Heart left ventricle (tissue), 16 donors: ENCODE measurements around the gene ZNF646. TPM values are rescaled to one million over a fixed set of nuclear protein-coding genes. Genes with fewer than 3 reads are reported as not detected.

ENCODE experiments used
- ATAC-seq, 4 donors: fragments of 200-7000 bp; cut with Tn5 transposase; one replicate each; pipeline ENCODE4 v1.9.1; 2020 to 2022; ENCODE audit warnings: moderate library complexity in 4 of 4, mild to moderate bottlenecking in 3 of 4, moderate number of reproducible peaks in 1 of 4
- DNase-seq, 5 donors: peaks; one replicate each; pipeline ENCODE4 v3.0.0-alpha.2; 2020
- H3K27ac ChIP-seq, 12 donors: fragments of 200-600 bp; sonication (generic) in 4 of 12; one replicate each; pipeline versions ENCODE4 v1.5.0 to v1.8.0; 2016 to 2022; ENCODE audit warnings: mild to moderate bottlenecking in 2 of 12
- H3K27me3 ChIP-seq, 9 donors: fragments of 200-600 bp; sonication (generic) in 2 of 9; one replicate each; pipeline versions ENCODE4 v1.5.1 to v1.8.0; 2016 to 2022; ENCODE audit warnings: mild to moderate bottlenecking in 3 of 9
- H3K36me3 ChIP-seq, 9 donors: fragments of 200-600 bp; sonication (generic) in 2 of 9; one replicate each; pipeline versions ENCODE4 v1.5.0 to v1.8.0; 2018 to 2022; ENCODE audit warnings: mild to moderate bottlenecking in 2 of 9
- H3K4me1 ChIP-seq, 12 donors: fragments of 200-600 bp; sonication (generic) in 4 of 12; one replicate each; pipeline versions ENCODE4 v1.5.0 to v1.8.0; 2016 to 2022; ENCODE audit warnings: mild to moderate bottlenecking in 3 of 12
- H3K4me3 ChIP-seq, 12 donors: fragments of 200-600 bp; sonication (generic) in 4 of 12; one replicate each; pipeline versions ENCODE4 v1.5.0 to v1.8.0; 2017 to 2022; ENCODE audit warnings: mild to moderate bottlenecking in 9 of 12, moderate library complexity in 4 of 12
- H3K9me3 ChIP-seq, 12 donors: fragments of 200-600 bp; sonication (generic) in 4 of 12; one replicate each; pipeline versions ENCODE4 v1.5.0 to v1.8.0; 2016 to 2022; ENCODE audit warnings: mild to moderate bottlenecking in 1 of 12
- CTCF ChIP-seq, 12 donors: fragments of 200-600 bp; sonication (generic) in 4 of 12; IDR thresholded peaks; one replicate each; pipeline versions ENCODE4 v1.5.0 to v1.8.0; 2018 to 2022; ENCODE audit warnings: antibody characterized with exemption in 12 of 12, mild to moderate bottlenecking in 5 of 12
- POLR2A ChIP-seq, 2 donors: fragments of 450-650 bp; IDR thresholded peaks; one replicate each; pipeline ENCODE4 v1.6.1; 2017; ENCODE audit warnings: antibody characterized with exemption in 2 of 2, mild to moderate bottlenecking in 2 of 2, moderate library complexity in 2 of 2
- WGBS, 4 donors: extraction: QIAGEN DNeasy Blood & Tissue Kit in 2 of 4; methylation state at CpG; one replicate each; pipeline versions ENCODE4 v1.1.5 to v1.1.7; 2013 to 2018; 5-methylcytosine and 5-hydroxymethylcytosine counted together
- intact Hi-C, 10 donors: fragments of 100-400 bp; cut with DNase I; formaldehyde crosslinking; loops; one replicate each; pipeline versions ENCODE4 v1.11.1 to v1.14.2; 2022
- polyA plus RNA-seq, 2 donors: library from polyadenylated mRNA; stranded (reverse); fragments of 200-250 nt; gene quantifications; one replicate each; pipeline ENCODE4 v1.2.3, GENCODE V29; 2013
- total RNA-seq, 9 donors: library from RNA; depleted of rRNA in 2 of 9; stranded (reverse); fragments of >200 nt in 2 of 9; fragmentation: NEBNext Ultra II Directional in 3 of 9; extraction: Animal tissue kit (Norgen Biotek cat#: 25700) in 3 of 9; gene quantifications; one replicate each; pipeline versions ENCODE4 v1.1.0 to v1.2.4, GENCODE V29; 2016 to 2023
- donor health status: ischemic (EF 13 %, LVEDD 7.1; RV severe dilation, severe dysfunction).
- donor health status: healthy with polysubstance abuse.
- donor health status: DM: no; HTN: yes; CAD: no.
- donor health status: DM: no; HTN: no; CAD: no.
- donor health status: ischemic (EF 25% LVEDD 6.9; RV normal size, moderate dysfunction).
- donor health status: ischemic (EF 25% LVEDD 5.7; RV mildly dilated, moderate dysfunction).
- donor health status: healthy.
- donor health status: DM: yes; HTN: yes; CAD: no.
- donor health status: ischemic (EF 35%, LVEDD 5.7; RV mildly dilated, moderate dysfunction).
- donor health status: nonischemic (EF 11% LVEDD 7.7; RV severe dilation, severe dysfunction).
- donor health status: DM: yes; HTN: yes; CAD: no.
- donor health status: PGD.
- donor health status: ischemic (EF 29% LVEDD 5.4; RV normal size, mild dysfunction).
- donor health status: nonischemic (EF 23%, LVEDD 6.1; RV moderate dilation, normal function).

The ZNF646 gene
- total and polyA plus RNA-seq, 11 donors, result 6.4 to 15.5 (median 10.0) TPM

GRCh38 chr16:31036691-31037090 lies 37.5 kb upstream of the ZNF646 start:
- ATAC-seq, result no peak
- peaks cover 0 to 69% (median 64%) of the 10 kb centered on the region in 9 donors for H3K36me3 ChIP-seq

GRCh38 chr16:31038993-31039392 lies 35.2 kb upstream of the ZNF646 start:
- peaks cover 4 to 24% (median 11%) of the 10 kb centered on the region in 12 donors for H3K4me1 ChIP-seq
- H3K27me3 ChIP-seq, result no peaks in the 10 kb centered on the region
- H3K27ac ChIP-seq, result no peak overlapping the region
- intact Hi-C loops, result loop anchor here in 1 of 10 donors (5.0 kb wide), 1 partner anchor 33 kb away; the partner anchor contains the start of genes ZNF646 and ZNF668
- TF ChIP-seq CTCF (IDR thresholded peaks at IDR 0.05) (no peak), POLR2A (IDR thresholded peaks at IDR 0.05) (no peak)
- H3K36me3 ChIP-seq, result peaks cover 0 to 89% (median 81%) of the 10 kb centered on the region in 9 donors
- no peak overlapping the region for H3K4me3 ChIP-seq
- WGBS, 4 donors, result 89 to 97% (median 94%) methylated on average over 2 of the region's 2 CpGs
- ATAC-seq, result no peak
- DNase-seq, result no peak
- H3K9me3 ChIP-seq, result no peaks in the 10 kb centered on the region

More at GRCh38 chr16:31036691-31037090, 37.5 kb upstream of the ZNF646 start:
- peaks cover 4 to 31% (median 18%) of the 10 kb centered on the region in 12 donors for H3K4me1 ChIP-seq
- H3K4me3 ChIP-seq, result no peak overlapping the region
- H3K27ac ChIP-seq, result peak overlapping the region in 1 of 12 donors; percentile 40
- 40 to 92% (median 54%) methylated on average over 2 of the region's 2 CpGs for WGBS, 4 donors
- TF ChIP-seq CTCF (IDR thresholded peaks at IDR 0.05) (no peak), POLR2A (IDR thresholded peaks at IDR 0.05) (no peak)
- no peak for DNase-seq
- no peaks in the 10 kb centered on the region for H3K27me3 ChIP-seq
- intact Hi-C loops, result loop anchor here in 1 of 10 donors (5.0 kb wide), 1 partner anchor 36 kb away; the partner anchor contains the start of genes ZNF646 and ZNF668
- H3K9me3 ChIP-seq, result no peaks in the 10 kb centered on the region

- ATAC-seq, result no peak
- peaks cover 0 to 57% (median 52%) of the 10 kb centered on the region in 9 donors for H3K36me3 ChIP-seq
- DNase-seq, result no peak
- H3K4me1 ChIP-seq, result no peaks in the 10 kb centered on the region
- intact Hi-C loops, result no loop called here
- 90 to 98% (median 92%) methylated on average over 6 to 10 of the region's 10 CpGs for WGBS, 4 donors
- TF ChIP-seq POLR2A (IDR thresholded peaks at IDR 0.05) (no peak), CTCF (IDR thresholded peaks at IDR 0.05) (no peak)
- no peaks in the 10 kb centered on the region for H3K27me3 ChIP-seq
- H3K4me3 ChIP-seq, result no peak overlapping the region
- H3K27ac ChIP-seq, result no peak overlapping the region
- no peaks in the 10 kb centered on the region for H3K9me3 ChIP-seq
Observed at GRCh38 chr16:31042866-31043265, 31.4 kb upstream of the ZNF646 start.

- Histone ChIP-seq H3K27ac (no peak overlapping the region), H3K4me1 (peaks cover 0 to 1% (median 0%) of the 10 kb centered on the region in 12 donors), H3K27me3 (no peaks in the 10 kb centered on the region), H3K36me3 (peaks cover 0 to 52% (median 47%) of the 10 kb centered on the region in 9 donors), H3K9me3 (no peaks in the 10 kb centered on the region), H3K4me3 (no peak overlapping the region)
- DNase-seq, result no peak
- intact Hi-C loops, result no loop called here
- no peak for ATAC-seq
- TF ChIP-seq POLR2A (IDR thresholded peaks at IDR 0.05) (no peak), CTCF (IDR thresholded peaks at IDR 0.05) (no peak)
- WGBS, 4 donors, result 93 to 100% (median 97%) methylated on average over 1 of the region's 1 CpG
Observed at GRCh38 chr16:31043352-31043751, 30.9 kb upstream of the ZNF646 start.
